Measurements from ENCODE around the gene CCR5AS.

The CCR5AS gene

GRCh38 chr3:46406788-46407611, at the start of gene CCR5AS, which contains the start of gene CCRL2:
TSS of gene CCR5AS (minus strand) at chr3:46407066.
TSS of gene CCRL2 (plus strand) at chr3:46407259. CDS start at chr3:46408080, 821 bp downstream.
- peaks cover 2% of the 10 kb centered on the region for H3K27me3 Mint-ChIP-seq
- no peaks in the 10 kb centered on the region for H3K36me3 Mint-ChIP-seq
- H3K4me1 Mint-ChIP-seq (ENCODE audit: low read depth): peaks cover 34% of the 10 kb centered on the region
- peak within 1 kb of the TSS; percentile 78 for H3K27ac Mint-ChIP-seq
- peaks cover 5% of the 10 kb centered on the region for H3K9me3 Mint-ChIP-seq (ENCODE audit: low read depth)
- peak within 1 kb of the TSS; percentile 84 for H3K4me3 Mint-ChIP-seq

- Mint-ChIP-seq H3K4me3 (no peak overlapping the region), H3K4me1 (ENCODE audit: low read depth) (no peaks in the 10 kb centered on the region), H3K9me3 (ENCODE audit: low read depth) (peaks cover 5% of the 10 kb centered on the region)
Measured at GRCh38 chr3:46456118-46456517, 49.3 kb upstream of the CCR5AS start.

DNA sequence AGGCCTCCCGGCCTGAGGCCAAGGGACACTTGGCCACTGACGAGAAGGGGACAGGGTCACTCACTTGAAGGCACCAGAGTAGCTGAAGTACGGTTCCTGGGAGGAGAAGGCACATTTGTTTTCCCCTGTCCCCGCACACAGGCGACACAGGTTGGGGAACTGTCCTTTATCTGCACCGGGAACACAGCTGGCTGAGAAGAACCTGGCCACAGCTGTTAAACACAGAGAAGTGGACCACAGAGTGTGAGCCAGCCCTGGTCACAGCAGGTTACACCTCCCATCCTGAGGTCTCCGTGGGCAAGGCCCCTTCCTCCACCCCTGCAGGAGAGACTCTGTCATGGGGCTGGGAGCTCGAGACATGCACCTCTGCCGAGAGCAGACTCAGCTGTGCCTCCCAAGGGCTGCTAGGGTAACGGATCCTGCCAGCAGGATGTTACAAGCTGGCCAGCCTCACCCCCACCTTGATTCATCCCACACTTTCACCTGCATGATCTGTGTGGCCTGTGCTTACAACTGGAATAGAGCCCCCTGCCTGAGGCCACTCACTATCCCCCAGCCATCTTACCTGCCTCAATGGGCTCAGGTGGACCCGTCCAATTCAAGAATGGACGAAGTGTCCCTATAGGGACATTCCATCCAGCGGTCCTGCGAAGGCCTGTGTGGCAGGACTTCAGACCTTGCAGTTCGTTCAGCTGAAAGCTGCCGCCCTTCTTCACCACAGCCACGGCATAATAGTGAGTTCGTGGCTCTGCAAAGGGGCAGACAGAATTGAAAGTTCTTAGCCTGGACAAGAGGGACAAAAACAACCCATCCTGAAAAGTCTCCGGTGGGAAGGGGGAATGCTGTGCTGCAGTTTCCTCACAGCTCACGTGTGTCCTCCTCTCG, 48.6 kb upstream of the CCR5AS start:
- Mint-ChIP-seq H3K27ac (no peak overlapping the region), H3K4me1 (ENCODE audit: low read depth) (no peaks in the 10 kb centered on the region), H3K9me3 (ENCODE audit: low read depth) (peaks cover 2% of the 10 kb centered on the region), H3K4me3 (no peak overlapping the region), H3K36me3 (no peaks in the 10 kb centered on the region), H3K27me3 (peaks cover 2% of the 10 kb centered on the region)

More at GRCh38 chr3:46456118-46456517, 49.3 kb upstream of the CCR5AS start:
- Mint-ChIP-seq H3K36me3 (no peaks in the 10 kb centered on the region), H3K27me3 (peaks cover 5% of the 10 kb centered on the region), H3K27ac (no peak overlapping the region)

- Mint-ChIP-seq H3K4me3 (no peak overlapping the region), H3K4me1 (ENCODE audit: low read depth) (no peaks in the 10 kb centered on the region), H3K9me3 (ENCODE audit: low read depth) (no peaks in the 10 kb centered on the region), H3K27ac (no peak overlapping the region), H3K27me3 (no peaks in the 10 kb centered on the region), H3K36me3 (no peaks in the 10 kb centered on the region)
Measured at GRCh38 chr3:46454606-46455005, 47.7 kb upstream of the CCR5AS start.

DNA sequence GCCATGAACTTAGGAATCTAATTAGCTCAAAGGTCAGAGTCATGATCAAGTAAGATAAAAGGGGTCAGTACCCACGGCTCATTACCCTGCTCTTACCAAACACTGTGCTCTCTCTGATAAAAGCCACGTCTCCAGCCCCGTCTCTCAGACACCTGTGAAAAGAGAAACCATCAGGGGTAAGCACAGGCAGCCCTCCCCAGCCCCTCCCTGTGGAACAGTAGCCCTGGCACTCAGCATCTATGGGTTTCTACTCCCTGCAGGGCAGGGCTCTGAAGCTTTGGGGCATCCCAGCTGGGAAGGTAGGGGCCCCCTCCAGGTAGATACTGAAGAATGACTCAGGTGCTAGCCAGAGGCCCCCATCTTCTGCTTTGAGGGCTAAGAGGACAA, 47.3 kb upstream of the CCR5AS start:
- Mint-ChIP-seq H3K27me3 (no peaks in the 10 kb centered on the region), H3K36me3 (no peaks in the 10 kb centered on the region), H3K4me1 (ENCODE audit: low read depth) (no peaks in the 10 kb centered on the region), H3K4me3 (no peak overlapping the region), H3K27ac (no peak overlapping the region), H3K9me3 (ENCODE audit: low read depth) (no peaks in the 10 kb centered on the region)

DNA sequence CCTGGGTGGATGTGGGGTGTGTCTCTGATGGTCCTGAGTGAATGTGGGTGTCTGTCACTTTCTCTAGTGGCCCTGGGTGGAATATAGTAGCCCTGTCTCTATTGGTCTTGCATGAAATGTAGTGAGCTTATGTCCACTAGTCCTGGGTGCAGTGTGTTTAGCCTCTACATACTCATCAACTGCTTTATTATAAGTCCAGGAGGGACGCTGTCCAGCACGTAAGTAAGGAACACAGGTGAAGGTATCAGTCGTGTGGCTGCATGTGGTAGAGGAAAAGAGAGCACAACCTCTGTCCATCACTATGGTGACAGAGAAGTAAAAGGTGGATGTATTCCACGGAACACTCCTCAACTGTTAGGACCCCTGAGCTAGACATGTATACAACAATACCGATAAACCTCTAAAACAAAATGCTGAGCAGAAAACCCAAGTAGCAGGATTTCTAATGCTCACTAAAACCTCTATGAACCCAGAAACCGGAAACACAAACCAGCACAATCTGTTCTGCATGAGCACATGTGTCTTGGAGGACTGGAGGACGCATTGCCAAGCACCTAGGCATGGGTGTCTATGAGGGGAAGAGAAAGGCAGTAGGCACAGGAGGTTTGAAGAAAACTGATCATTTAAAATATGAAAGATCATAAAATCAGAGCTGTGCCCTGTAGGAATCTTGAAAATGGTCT, 46.8 kb upstream of the CCR5AS start:
- Mint-ChIP-seq H3K4me1 (ENCODE audit: low read depth) (no peaks in the 10 kb centered on the region), H3K9me3 (ENCODE audit: low read depth) (no peaks in the 10 kb centered on the region), H3K27ac (no peak overlapping the region), H3K4me3 (no peak overlapping the region), H3K27me3 (peaks cover 2% of the 10 kb centered on the region), H3K36me3 (no peaks in the 10 kb centered on the region)

- H3K36me3 Mint-ChIP-seq: no peaks in the 10 kb centered on the region
- no peak overlapping the region for H3K27ac Mint-ChIP-seq
- no peaks in the 10 kb centered on the region for H3K4me1 Mint-ChIP-seq (ENCODE audit: low read depth)
- peaks cover 2% of the 10 kb centered on the region for H3K27me3 Mint-ChIP-seq
- no peaks in the 10 kb centered on the region for H3K9me3 Mint-ChIP-seq (ENCODE audit: low read depth)
- H3K4me3 Mint-ChIP-seq: no peak overlapping the region
Measured at GRCh38 chr3:46449755-46450552, 43.1 kb upstream of the CCR5AS start.

DNA sequence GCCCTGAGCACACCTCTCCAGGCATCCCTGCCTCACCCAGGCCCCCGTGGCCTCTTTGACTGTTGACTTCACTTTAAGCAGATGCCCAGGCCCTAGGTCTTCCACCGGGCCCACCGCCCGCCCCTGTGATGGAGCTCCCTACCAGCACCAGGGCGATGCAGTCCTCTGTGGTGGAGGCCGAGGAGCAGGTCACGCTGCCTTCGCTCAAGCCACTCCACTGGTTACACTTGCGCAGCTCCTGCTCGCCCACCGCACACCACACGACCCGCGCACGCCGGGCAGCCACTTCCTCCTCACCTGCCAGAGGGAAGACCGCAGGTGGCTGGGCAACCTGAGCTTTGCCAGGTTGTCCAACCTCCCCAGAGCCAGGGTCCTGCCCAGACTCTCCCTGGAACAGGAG, 41.9 kb upstream of the CCR5AS start:
- no peak overlapping the region for H3K27ac Mint-ChIP-seq
- H3K4me3 Mint-ChIP-seq: no peak overlapping the region
- H3K27me3 Mint-ChIP-seq: peaks cover 2% of the 10 kb centered on the region
- H3K4me1 Mint-ChIP-seq (ENCODE audit: low read depth): no peaks in the 10 kb centered on the region
- H3K36me3 Mint-ChIP-seq: no peaks in the 10 kb centered on the region
- no peaks in the 10 kb centered on the region for H3K9me3 Mint-ChIP-seq (ENCODE audit: low read depth)

DNA sequence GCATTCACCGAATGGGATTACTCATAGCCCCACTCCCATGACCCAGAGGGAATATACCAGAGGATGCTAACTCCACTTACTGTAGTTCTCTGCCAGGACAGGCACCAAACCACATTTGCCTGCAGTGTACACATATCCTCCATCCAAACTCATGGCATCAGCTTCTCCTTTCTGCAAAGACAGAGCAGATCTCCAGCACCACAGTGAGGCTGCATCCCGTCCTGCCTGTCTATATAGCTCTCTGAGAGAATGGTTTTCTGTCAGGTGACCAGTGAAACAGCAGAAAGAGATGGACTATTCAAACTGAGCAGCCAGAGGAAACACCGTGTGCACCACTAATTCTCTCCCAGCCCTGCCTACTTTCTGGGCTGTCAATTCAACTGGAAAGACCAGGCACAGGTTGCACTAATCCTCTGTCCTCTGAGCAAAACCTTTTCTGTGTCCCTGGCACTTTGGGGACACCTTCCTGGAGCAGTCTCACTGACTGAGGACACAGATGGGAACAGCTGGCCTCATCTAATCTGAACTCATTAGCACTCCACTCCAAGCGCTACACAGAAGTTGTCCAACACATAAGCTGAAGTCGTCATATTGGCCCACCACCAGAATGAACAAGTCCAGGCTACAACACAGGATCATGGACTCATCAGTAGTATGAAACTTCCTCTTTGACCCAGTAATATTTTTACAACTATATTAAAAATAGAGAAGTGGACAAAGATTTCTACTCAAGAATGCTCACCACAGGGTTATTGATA, 40.5 kb upstream of the CCR5AS start:
- Mint-ChIP-seq H3K27ac (no peak overlapping the region), H3K4me3 (no peak overlapping the region), H3K36me3 (no peaks in the 10 kb centered on the region), H3K9me3 (ENCODE audit: low read depth) (no peaks in the 10 kb centered on the region), H3K4me1 (ENCODE audit: low read depth) (no peaks in the 10 kb centered on the region), H3K27me3 (peaks cover 2% of the 10 kb centered on the region)

DNA sequence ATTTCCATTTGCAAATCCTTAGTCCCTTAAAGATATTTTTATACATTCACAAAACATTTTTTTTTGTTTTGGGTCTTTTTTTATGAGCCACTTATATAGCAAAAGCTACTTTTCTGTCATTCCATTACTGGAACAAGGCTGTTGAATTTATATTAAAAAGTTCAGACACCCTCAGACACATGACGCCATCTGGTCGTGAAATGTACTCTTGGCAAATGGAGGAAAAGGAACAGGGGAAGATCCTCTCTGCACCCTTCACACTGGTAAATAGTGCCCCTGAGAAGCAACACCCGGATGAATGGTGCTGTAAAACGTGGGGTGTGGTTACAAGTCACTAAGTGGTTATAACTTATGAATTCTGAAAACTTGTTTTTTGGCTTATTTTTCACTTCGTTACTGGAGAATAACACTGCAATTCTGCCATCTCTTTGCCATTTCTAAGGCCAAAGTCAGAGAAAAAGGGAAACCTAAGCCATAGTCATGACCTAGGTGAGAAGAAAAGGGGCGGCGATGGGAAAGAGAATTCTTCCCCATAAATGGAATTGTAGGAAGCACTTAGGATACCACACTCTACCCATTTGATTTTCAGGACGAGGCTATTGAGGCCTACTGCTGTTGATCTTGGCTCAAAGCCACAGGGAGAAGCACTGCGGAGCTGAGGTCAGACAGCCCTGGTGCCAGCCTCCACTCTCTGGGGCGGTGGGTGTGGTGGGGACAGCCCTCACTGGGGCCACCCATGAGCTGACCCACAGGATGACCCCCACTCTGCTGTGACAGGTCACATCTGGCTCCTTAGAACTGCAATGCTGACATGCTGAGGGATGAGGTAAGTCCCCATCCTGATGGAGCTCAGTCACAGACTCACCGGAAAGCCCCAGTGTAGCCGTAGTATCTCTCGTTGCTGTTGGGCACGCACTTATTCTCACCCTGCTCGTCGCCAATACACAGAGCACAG, 36.0 kb upstream of the CCR5AS start:
- no peaks in the 10 kb centered on the region for H3K36me3 Mint-ChIP-seq
- H3K4me1 Mint-ChIP-seq (ENCODE audit: low read depth): peaks cover 18% of the 10 kb centered on the region
- no peaks in the 10 kb centered on the region for H3K9me3 Mint-ChIP-seq (ENCODE audit: low read depth)
- H3K4me3 Mint-ChIP-seq: no peak overlapping the region
- no peaks in the 10 kb centered on the region for H3K27me3 Mint-ChIP-seq
- H3K27ac Mint-ChIP-seq: no peak overlapping the region

DNA sequence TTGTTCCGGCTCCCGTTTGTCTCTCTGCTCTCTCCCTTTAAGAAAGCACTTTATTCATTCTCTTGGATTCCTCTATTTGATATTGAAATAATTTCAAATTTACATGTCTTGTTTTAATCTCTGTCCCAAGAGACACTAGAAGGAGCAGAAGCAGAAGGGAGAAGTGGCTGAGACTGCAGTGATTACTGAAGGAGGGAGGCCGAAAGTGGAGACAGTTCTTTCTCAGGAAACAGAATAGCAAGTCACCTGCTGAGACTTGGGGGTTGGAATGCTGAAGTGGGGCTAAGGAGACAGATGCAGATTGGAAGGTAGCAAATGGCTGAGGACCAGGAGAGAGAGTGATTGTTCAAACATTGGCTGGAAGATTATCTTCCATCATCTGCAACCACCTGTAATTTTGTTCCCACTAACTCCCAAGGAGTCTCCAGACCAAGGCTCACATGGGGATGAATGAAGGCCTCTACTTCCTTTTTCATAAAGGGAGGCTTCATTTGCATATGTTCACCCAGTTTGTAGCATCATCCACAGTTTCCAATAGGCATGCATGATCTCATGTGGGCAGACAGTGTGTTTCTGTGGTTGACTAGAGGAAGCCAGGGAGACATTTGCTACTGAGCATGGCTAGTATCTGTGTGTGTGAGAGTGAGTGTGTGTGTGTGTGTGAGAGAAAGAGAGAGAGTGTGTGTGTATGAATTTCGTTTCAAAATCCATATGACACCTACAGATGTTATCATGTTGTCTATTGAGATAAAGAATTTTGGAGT, 33.8 kb upstream of the CCR5AS start:
- peaks cover 18% of the 10 kb centered on the region for H3K4me1 Mint-ChIP-seq (ENCODE audit: low read depth)
- H3K27me3 Mint-ChIP-seq: no peaks in the 10 kb centered on the region
- H3K27ac Mint-ChIP-seq: no peak overlapping the region
- no peak overlapping the region for H3K4me3 Mint-ChIP-seq
- H3K9me3 Mint-ChIP-seq (ENCODE audit: low read depth): no peaks in the 10 kb centered on the region
- H3K36me3 Mint-ChIP-seq: no peaks in the 10 kb centered on the region

DNA sequence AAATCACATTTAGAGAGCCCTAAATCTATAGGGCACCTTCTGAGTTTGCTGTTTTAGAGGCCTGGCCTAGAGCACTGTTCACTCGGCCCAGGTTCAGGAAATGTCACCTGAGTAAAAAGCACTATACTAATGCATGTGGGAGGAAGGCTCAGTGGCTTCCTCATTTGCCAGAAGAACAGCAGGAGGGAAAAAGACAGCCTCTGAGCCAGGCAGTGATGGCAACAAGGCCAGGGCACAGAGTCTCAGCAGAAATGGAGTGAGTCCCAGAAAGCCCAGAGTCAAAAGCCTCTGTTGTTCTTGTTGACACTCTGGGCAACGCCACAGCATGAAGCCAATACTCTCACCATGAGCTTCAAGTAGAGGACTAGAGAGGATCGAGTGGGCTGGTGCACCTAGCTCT, 32.0 kb upstream of the CCR5AS start:
- Mint-ChIP-seq H3K4me3 (no peak overlapping the region), H3K27me3 (no peaks in the 10 kb centered on the region), H3K9me3 (ENCODE audit: low read depth) (no peaks in the 10 kb centered on the region), H3K36me3 (no peaks in the 10 kb centered on the region), H3K27ac (no peak overlapping the region), H3K4me1 (ENCODE audit: low read depth) (peaks cover 18% of the 10 kb centered on the region)

Data from activated naive CD8-positive, alpha-beta T cell (primary cell).